ENCODE data around the gene TEX35.

TEX35 gene

DNA sequence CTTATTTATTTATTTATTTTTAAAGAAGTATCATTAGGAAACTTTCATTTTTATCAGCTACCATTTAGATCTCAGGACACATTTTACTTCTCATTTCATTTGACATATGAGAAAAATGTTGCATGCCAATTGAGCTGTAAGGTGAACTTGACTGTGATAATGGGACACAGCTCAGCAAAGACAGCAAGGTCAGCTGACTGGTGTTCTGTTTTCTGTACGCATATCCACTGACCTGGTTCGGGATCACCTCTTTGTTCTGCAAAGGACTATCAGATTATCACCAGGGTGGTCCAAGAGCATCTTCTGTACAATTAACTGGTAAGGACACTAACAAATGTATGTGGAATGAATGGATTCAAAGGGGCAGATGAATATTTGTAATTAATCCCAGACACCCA, 51.9 kb downstream of the TEX35 start:
- in situ Hi-C loops (cut with MboI; ENCODE audit: low sequenced_read_pairs), result no loop called here

DNA sequence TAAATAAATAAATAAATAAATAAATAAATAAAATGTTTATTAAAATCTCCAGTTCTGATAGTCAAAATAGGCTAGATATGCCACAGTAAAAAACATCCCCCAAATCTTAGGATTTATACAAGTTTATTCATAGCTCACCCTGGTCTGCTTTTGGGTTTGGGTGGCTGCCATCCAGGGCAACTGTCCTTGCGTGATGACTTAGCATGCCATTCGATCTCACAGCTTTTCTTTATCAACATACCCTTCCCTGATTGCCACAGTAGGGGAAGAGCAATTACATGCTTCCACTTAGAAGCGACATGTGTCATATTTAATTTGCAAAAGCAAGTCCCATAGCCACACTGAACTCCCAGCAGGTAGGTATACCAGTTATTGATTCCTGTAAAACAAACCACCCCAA, 52.7 kb downstream of the TEX35 start:
- in situ Hi-C loops (cut with MboI; ENCODE audit: low sequenced_read_pairs), result no loop called here

GRCh38 chr1:178566187-178566586, 53.3 kb downstream of the TEX35 start:
- in situ Hi-C loops (cut with MboI; ENCODE audit: low sequenced_read_pairs), result no loop called here

GRCh38 chr1:178571807-178572206, 58.9 kb downstream of the TEX35 start:
- in situ Hi-C loops (cut with MboI; ENCODE audit: low sequenced_read_pairs), result no loop called here

Measured in HL-60/S4 treated with phorbol 12-myristate 13-acetate at 8.2 ng/mL for 4 days and 3 days (cell line).